NCI-H345 treated with DMSO at 0.1 percent for 48 hours (cell line): ENCODE results near the gene KLF12.

Experiments
- DNase-seq: peaks from one replicate; lab custom pipeline; 2025; ENCODE audit not compliant: unreplicated experiment; lab: John Stamatoyannopoulos, UW

KLF12 gene

GRCh38 chr13:74104661-74105275 lies 29.4 kb downstream of the KLF12 start:
- no peak for DNase-seq

GRCh38 chr13:74103970-74104555 lies 30.1 kb downstream of the KLF12 start:
- DNase-seq, result no peak

GRCh38 chr13:74103196-74103595 lies 31.0 kb downstream of the KLF12 start:
- DNase-seq, result no peak

GRCh38 chr13:74102691-74103090 lies 31.5 kb downstream of the KLF12 start:
- no peak for DNase-seq

GRCh38 chr13:74101436-74101835 lies 32.8 kb downstream of the KLF12 start:
- DNase-seq, result no peak

- DNase-seq, result no peak
These were observed 36.1 kb downstream of the KLF12 start for GRCh38 chr13:74098077-74098476.

GRCh38 chr13:74097116-74097515 lies 37.1 kb downstream of the KLF12 start:
- no peak for DNase-seq

- no peak for DNase-seq
These were observed 40.5 kb downstream of the KLF12 start for GRCh38 chr13:74093691-74094090.

GRCh38 chr13:74092711-74093110 lies 41.5 kb downstream of the KLF12 start:
- DNase-seq, result no peak

- DNase-seq, result no peak
These were observed 43.2 kb downstream of the KLF12 start for GRCh38 chr13:74090869-74091605.

- no peak for DNase-seq
These were observed 43.8 kb downstream of the KLF12 start for GRCh38 chr13:74090397-74090796.

GRCh38 chr13:74087357-74087756 lies 46.8 kb downstream of the KLF12 start:
- no peak for DNase-seq
